Measurements from ENCODE around the gene NEK6.

NEK6 gene

DNA sequence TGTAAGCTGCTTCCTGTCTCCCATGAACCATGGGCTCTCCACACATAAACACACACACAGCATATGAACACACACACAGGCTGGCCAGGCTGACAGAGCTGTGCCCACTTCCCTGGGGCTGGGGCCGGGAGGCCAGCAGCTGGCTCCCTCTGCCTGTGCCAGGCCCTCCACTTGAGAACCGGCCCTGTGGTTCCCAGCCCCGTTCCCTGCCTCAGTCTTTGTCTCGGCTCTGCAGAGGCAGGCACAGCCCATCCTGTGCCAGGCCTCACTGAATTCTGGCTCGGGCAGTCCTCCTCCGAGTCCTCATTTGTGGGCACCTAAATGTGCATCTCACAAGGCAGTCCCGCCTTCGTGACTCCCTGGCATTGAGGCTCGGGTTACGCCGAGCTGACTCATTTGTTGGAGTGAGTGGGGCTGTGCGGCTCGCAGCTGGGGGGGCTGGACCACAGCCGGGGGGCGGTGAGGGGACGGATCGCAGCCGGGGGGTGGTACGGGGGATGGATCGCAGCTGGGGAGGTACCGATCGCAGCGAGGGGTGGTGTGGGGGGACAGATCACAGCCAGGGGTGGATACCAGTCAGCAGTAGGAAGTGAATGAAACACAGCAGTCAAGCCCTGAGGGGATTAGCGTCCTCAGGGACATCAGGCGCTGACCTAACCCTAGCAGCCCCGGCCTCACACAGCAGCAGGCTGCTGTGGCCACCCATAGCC lies 85.2 kb downstream of the NEK6 start:
- peak; percentile 65 for DNase-seq (ENCODE audit: low spot score)

DNA sequence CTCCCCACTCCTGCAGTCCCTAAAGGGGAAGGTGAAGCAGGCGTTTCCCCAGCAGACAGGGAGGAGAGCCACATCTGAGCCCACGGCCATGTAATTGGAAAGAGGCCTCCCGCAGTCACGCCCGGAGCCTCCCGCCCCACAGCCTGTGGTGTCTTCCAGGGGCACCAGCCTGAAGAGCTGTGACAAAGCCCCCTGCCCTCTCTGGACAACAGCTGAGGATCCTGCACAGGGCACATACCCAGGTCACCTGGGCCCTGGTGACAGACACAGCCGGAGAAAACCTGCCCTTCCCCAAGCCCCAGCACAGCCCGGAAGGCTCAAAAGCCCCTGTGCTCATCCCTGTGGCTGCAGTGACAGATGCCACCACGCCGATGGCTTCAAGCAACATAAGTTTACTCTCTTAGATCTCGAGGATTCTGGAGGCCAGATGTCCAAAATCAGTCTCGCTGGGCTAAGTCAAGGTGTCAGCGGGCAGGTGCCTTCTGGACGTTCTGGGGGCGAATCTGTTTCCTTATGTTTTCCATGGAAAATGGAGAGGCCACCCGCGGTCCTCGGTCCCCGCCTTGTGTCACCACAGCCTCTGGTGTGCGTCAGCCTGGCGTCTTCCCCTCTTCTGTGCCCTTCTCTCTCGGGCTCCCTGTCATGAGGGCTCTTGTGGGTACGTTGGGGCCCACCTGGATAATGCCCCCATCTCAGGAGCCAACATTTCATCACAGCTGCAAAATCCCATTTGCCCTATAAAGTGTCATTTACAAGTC lies 86.0 kb downstream of the NEK6 start:
- DNase-seq (ENCODE audit: low spot score), result no peak

DNA sequence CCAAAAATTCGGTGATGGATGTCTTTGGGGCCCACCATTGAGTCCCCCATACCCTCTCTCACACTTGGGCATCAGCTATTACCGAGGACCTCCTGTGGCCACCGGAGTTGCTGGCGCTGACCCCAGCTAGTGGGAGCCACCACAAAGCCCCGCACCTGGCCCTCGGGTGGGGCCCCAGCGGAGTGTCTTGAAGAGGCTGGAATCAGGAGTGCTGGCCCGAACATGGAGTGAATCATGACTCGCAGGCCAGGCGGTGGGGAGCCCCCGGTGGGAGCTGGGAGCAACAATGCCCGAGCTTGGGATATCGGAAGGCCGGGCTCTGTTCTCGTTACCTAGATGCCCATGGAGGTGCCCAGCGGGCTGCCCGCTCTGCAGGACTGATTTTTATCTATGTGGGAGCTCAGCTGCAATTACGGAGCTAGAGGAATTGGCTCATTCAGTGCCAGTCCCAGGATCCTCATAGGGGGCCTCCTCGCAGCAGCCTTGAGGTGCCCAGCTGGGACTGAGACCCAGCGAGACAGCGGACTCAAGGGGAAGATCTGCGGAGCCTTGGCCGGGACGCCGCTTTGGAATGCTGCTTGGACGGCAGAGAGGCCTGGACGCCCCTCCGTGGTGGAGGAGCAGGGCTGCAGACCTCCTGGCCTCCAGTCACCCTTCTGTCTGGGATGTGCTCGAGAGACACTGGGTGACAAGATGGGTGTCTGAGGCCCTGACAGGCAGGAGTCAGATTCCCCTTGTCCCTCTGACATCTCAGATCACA lies 86.7 kb downstream of the NEK6 start:
- no peak for DNase-seq (ENCODE audit: low spot score)

- no peak for DNase-seq (ENCODE audit: low spot score)
Measured at GRCh38 chr9:124345063-124345462, 87.3 kb downstream of the NEK6 start.

DNA sequence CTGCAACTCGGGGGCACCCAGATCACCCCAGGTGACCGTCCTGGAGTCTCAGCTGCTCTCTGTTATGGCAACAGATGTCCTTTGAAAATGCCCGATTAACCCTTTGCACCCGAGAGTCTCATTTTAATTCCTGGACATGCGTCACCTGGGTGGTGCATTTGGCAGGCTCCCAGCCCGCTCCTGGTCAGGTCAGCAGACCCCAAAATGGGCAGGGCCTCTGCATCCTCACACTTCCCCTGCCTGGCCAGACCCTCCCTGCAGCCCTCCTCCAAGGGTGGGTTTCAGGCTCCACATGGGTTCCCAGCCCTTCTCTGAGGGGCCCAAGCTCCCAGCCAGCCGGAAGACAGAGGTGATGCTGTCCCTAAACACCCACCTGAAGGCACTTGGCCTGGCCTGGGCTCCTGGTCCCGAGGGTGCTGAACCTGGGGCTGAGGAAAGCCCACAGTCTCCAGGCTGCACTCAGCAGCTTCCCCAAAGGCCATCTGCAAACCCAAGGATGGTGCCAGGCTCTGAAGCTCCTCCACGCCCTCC lies 88.1 kb downstream of the NEK6 start:
- no peak for DNase-seq (ENCODE audit: low spot score)

- no peak for DNase-seq (ENCODE audit: low spot score)
Measured at GRCh38 chr9:124346347-124347163, 88.8 kb downstream of the NEK6 start.

- DNase-seq (ENCODE audit: low spot score), result no peak
Measured at GRCh38 chr9:124347206-124347967, 89.6 kb downstream of the NEK6 start.

DNA sequence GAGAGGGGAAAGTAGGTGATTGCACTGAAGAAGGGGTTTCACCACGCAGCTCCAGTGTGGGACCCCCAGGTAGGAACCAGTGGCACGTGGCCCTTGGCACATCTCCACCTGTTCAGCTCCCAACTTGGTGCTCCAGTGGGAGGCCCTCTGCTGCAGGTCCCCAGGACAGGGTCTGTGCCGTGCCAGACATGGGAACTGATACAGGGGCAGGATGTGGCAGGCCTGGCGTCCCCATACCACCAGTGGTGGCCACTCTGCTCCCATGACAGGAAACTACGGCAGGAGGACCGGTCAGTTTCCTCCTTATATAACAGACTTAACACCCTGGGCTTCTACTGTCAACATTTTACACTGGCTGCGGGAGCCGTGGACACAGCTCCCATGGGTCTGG lies 90.2 kb downstream of the NEK6 start:
- no peak for DNase-seq (ENCODE audit: low spot score)

- DNase-seq (ENCODE audit: low spot score), result no peak
Measured at GRCh38 chr9:124348363-124348762, 90.6 kb downstream of the NEK6 start.

DNA sequence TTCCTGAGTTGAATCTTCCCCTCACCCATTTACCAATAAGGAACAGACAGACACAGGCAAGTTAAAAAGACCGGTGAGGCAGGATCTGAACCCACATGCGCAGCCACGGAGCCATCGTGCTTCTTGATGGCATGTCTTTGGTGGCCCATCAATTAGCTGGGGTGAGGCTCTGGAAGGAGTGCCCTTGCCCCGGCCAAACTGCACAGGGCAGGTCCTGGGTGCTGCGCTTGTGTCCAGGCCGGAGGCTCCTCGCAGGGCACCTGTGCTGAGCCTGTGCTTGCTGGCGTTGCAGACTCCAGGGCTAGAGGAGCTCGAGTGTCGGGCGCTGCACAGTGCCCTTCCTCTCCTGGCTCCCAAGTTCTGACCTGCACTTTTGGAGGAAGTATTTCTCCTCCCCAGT lies 91.1 kb downstream of the NEK6 start:
- DNase-seq (ENCODE audit: low spot score), result no peak

- DNase-seq (ENCODE audit: low spot score), result no peak
Measured at GRCh38 chr9:124349267-124349666, 91.5 kb downstream of the NEK6 start.

DNA sequence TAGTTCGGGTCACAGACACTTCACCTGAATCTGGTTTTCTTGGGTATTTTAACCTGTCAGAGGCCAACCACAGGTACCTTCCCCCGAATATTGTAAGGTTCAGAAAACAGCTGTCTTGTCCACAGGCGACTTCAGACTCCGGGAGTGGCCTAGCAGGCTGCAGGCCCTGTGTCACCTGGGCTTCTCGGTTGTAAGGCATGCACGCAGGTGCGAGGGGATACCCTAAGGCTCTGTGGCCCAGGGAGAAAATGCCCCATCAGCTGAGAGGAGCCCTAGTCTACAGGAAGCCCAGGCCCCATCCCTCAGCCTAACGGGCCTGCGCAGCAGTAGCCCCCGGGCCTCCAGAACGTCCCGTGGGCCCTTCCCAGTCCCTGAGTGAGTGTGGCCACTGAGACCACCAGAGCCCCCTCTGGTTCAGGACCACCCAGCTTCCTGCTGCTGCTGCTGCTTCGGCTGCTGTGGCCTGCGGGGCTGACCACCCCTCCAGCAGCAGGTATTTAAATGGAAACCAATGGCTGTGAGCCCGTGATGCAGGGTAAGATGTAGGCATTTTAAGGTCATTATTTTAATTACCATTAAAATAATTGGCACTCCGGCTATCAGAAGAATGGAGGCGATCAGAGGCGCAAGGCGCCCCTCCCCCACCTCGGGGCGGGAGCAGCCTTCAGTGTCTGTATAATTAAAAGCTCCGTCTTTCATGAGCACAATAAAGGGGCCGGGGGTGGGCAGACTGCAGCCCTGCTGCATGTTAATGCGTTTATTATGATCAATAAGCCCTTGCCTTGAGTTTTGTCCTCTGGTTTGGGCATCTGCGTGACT lies 92.1 kb downstream of the NEK6 start:
- DNase-seq (ENCODE audit: low spot score), result no peak

GRCh38 chr9:124350494-124351263 lies 92.9 kb downstream of the NEK6 start:
- DNase-seq (ENCODE audit: low spot score), result no peak

DNA sequence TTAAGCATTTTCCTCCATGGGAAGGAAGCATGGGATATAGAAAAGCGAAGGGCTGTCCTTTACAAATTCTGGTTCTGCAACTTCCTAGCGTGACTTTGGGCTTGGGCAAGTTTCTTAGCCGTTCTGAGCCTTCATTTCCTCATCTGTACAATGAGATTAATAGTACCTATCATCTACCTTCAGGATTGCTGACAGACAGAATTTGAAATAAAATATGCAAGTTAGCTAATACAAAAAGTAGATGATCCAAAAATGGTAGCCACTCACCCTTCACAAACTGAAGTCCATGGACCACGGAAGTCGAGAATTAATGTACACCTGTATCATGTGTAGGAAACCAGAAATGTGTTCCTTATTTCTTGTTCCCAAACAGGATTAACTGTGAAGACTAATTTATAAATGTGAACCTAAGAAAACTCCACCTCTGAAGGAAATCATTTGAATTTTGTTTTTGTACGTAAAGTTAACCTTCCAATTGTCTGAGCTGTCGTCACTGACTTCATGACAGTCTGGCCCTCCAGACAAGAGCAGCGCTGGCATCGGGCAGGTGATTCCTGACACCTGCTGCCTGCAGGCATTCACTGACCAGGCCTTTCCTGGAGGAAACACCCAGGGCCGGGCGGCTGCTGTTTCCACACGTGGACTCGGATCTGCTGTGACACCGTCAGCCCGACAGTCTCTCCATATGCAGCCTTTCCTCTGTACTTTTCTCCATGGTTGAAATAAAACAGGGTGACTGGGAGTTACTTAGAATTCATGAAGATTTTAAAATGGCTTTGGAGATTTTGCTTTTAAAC lies 94.1 kb downstream of the NEK6 start:
- DNase-seq (ENCODE audit: low spot score), result no peak

DNA sequence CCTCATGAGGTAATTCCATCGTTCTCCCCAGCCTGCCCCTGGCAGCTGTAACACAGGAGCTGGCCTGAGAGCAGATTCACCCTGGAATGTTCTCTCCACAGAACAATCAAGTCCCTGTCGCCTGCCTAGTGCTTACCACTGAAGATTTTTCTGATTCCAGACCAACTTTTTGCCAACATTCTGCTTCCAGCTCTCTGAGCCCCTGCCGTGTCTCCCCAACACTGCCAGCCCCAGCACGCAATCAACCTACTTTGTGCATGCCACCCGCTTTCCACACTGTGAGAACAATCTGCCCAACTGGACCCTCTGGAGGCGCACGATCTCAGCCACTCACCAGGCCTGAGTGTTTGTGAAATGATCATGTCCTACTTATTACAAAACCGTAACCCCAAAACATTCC lies 94.9 kb downstream of the NEK6 start:
- DNase-seq (ENCODE audit: low spot score), result no peak

DNA sequence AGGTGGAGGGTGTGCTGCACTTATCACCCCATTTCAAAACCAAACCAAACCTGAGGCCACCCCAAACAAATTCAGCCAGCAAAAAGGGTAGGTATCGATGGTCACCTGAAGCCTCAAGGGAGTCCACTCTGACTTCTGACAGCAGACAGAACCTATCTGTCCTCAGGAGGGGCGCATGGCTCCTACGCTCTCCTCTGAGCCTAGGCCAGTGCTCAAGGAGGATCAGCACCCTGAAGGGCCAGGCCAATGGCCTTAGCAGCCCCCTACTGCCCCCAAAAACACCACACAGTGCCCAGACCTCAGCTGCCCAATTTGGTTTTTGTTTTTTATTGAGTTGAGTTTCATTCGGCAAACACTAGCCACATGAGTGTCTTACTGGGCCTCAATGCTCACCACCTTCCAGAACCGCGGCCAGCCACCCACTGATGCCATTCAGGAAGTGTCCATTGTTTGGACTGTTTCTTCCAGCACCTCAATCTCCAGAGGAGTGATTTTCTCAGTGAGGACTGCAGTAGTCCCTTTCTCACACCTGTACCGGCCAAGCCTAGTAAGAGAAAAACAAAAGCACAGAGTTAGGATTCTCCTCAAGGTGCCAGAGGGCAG lies 95.5 kb downstream of the NEK6 start:
- DNase-seq (ENCODE audit: low spot score), result no peak

GRCh38 chr9:124353811-124354274 lies 96.1 kb downstream of the NEK6 start:
- peak; percentile 80 for DNase-seq (ENCODE audit: low spot score)
